T47D (cell line): ENCODE data around the gene HSBP1L1.

ENCODE experiments used
- DNase-seq, 2 experiments: peaks; one replicate each; pipeline versions ENCODE4 v3.0.0 to v3.0.0-alpha.2; 2011 to 2012; ENCODE audit warnings: low read depth in 1 of 2, low spot score in 1 of 2
- JUND ChIP-seq: IDR thresholded peaks from 2 replicates; pipeline ENCODE4 v1.6.1; 2012; ENCODE audit warnings: low read depth
- in situ Hi-C: cut with HindIII; loops from 2 replicates; pipeline ENCODE4 v1.10.0; 2016; ENCODE audit warnings: low sequenced_read_pairs, low pct_unique_long_range_greater_than_20kb

Gene HSBP1L1

GRCh38 chr18:79923896-79924585 is 40.4 kb upstream of the HSBP1L1 start:
- in situ Hi-C loops: no loop called here
- TF ChIP-seq JUND: no peak
- DNase-seq: no peak

GRCh38 chr18:79924814-79925731 is 39.4 kb upstream of the HSBP1L1 start:
- DNase-seq: no peak
- in situ Hi-C loops: no loop called here
- TF ChIP-seq JUND: no peak

GRCh38 chr18:79926306-79926705 is 38.1 kb upstream of the HSBP1L1 start:
- in situ Hi-C loops: no loop called here
- no peak for TF ChIP-seq JUND
- no peak for DNase-seq

GRCh38 chr18:79926715-79927606 is 37.5 kb upstream of the HSBP1L1 start:
- in situ Hi-C loops: no loop called here
- TF ChIP-seq JUND: no peak
- peak in 1 of 2 experiments; percentile 15 for DNase-seq

- DNase-seq: no peak
- in situ Hi-C loops: no loop called here
- no peak for TF ChIP-seq JUND
Observed at GRCh38 chr18:79927607-79928562, 36.6 kb upstream of the HSBP1L1 start.

- DNase-seq: no peak
- no peak for TF ChIP-seq JUND
- in situ Hi-C loops: no loop called here
Observed at GRCh38 chr18:79928563-79928960, 35.9 kb upstream of the HSBP1L1 start.

- DNase-seq: no peak
- no peak for TF ChIP-seq JUND
- in situ Hi-C loops: no loop called here
Observed at GRCh38 chr18:79930020-79930642, 34.3 kb upstream of the HSBP1L1 start.

GRCh38 chr18:79931475-79931874 is 33.0 kb upstream of the HSBP1L1 start:
- DNase-seq: no peak
- in situ Hi-C loops: no loop called here
- TF ChIP-seq JUND: no peak

- in situ Hi-C loops: no loop called here
- DNase-seq: no peak
- TF ChIP-seq JUND: no peak
Observed at GRCh38 chr18:79932907-79933306, 31.5 kb upstream of the HSBP1L1 start.

GRCh38 chr18:79933765-79934164 is 30.7 kb upstream of the HSBP1L1 start:
- DNase-seq: peak in 1 of 2 experiments; percentile 19
- in situ Hi-C loops: no loop called here
- TF ChIP-seq JUND: no peak
